ENCODE measurements around the gene LPP. TPM values are rescaled to one million over a fixed set of nuclear protein-coding genes. Genes with fewer than 3 reads are reported as not detected.

Gene LPP
- polyA plus RNA-seq, 4 donors: 17.0 to 31.8 (median 24.2) TPM

DNA sequence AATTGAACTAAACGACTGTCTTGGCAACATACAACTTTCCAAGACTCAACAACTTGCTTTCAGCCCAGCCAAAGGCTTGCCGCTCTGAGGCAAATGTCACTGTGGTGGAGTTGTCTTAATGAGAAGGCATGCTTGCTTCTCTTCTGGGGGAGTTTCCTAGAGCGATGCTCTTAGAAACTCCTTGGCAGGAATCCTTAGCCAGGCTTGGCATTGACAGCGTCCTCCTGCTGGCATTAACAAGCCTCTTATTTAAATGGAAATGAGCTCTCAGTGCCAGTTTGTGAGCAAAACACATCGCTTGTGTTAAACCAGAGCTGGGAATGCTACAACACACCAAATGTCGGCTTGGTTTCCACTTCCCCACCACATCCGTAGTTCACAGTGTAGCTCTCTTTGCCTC lies 752.3 kb downstream of the LPP start:
- no peak for DNase-seq (ENCODE audit: low read depth in 4 of 4, low spot score in 2 of 4)

DNA sequence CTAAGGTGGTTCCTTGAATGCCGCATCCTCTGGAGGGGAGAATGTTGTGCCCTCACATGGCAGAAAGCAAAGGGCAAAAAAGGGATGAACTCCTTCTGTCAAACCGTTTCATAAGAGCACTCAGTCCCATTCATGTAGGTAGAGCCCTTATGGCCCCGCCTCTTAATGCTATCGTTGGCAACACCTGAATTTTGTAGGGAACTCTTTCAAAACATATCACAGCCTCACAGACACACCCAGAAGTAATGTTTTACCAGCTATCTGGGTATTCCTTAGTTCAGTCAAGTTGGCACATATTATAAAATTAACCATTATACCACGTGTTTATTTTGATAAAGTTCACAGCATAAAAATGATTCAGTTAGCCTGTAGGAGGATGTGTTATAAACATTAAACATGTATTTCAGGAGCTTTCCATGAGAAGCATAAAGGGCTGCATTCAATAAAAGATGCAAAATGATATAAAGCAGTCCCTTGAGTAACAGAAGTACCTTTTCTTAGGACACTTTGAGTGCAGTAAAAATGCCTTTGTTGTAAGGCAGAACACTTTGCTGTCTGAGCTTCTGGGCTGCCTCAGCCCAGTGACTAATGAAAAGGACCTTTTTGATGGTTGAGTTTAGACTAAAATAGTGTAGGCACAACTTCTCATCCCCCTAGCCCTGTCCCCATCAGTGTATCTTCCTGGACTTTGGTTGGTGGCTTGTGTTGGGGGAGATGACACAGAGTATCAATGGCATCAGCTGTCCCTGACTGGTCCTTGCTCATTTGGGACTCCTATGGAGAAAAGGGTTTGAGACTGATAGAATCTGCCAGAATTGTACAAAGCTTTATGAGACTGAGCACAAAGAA lies 754.3 kb downstream of the LPP start:
- no peak for DNase-seq (ENCODE audit: low read depth in 4 of 4, low spot score in 2 of 4)

DNA sequence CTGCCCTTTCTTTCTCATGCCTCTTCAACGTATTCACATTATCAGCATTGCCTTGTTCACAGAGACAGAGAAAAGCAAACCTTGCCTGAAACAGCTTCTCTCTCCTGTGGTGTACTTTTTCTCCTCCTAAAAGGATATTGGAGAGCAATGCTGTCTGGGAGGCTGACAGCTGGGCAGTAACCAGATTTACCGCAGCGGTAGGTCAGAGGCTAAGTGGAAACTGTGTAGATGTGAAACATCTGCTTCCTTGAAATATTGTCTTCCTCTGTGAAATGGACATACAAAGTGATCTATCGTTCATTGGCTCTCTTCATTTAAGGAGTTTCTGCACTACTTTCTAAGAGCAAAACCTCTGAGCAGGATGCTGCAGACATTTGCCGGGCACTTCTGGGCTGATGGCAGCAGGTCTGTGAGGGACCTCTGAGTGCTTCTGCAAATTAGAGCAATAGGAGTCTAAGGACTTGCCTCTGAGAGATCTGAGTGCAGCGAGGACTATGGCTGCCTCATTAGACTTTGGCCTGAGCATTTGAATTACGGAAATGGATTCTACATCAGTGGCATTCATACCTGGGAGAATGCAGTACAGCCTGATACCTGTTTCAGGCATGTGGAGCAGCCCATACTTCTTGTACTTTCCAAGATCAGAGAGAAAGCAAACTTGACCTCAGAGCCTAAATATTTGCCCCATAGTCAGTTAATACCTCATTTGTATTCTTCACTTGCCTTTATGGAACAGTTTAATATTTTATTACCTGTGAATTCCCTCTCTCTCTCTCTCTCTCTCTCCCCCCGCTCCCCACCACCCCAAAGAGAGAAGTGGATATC lies 757.3 kb downstream of the LPP start:
- peak; percentile 56 to 85 (median 78) for DNase-seq (ENCODE audit: low read depth in 4 of 4, low spot score in 2 of 4)

DNA sequence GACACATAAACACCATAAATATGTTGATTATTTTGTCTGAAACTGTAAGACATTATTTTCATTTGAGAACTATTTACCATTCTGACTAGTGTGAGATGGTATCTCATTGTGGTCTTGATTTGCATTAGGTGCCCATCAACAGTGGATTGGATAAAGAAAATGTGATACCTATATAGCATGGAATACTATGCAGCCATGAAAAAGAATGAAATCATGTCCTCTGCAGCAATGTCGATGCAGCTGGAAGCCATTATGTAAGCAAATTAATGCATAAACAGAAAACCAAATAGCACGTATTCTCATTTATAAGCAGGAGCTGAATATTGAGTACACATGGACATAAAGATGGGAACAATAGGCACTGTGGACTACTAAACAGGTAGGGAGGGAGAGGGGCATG lies 759.1 kb downstream of the LPP start:
- no peak for DNase-seq (ENCODE audit: low read depth in 4 of 4, low spot score in 2 of 4)

DNA sequence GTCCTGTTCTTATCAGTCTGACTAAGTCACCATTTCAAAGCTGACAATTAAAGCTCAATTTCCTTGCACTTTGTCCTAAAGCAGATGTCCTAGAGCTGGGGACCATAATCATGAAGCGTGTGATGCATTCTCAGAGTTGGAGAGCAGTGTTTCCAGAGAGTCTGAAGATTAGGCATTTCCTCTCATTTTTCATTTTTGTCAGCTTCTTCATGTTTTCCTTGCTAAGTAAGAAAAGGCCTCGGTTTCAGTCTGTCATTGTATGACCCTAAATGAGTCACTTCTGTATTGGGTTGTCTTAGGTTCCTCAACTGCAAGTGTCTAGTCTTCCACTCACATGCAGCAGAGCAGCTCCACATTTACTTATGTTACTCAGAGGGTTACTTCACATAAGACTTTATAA lies 760.6 kb downstream of the LPP start:
- no peak for DNase-seq (ENCODE audit: low read depth in 4 of 4, low spot score in 2 of 4)

DNA sequence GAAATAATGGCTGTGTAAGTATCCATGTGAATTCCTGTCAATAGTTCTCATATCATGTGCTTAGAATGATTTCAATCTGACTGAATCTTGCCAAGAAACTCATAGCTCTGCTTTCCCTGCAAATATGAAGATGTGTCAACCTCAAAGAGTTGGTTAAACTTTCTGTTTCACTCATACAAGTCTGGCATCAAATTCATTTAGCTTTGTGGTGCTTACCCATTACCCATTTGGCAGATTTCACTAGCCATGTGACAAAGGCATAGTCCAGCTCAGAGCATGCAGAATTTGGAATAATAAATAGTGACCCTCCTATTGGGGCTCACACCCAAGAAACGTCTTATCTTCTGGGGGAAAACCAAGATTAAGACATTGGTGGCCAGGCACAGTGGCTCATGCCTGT lies 761.2 kb downstream of the LPP start:
- no peak for DNase-seq (ENCODE audit: low read depth in 4 of 4, low spot score in 2 of 4)

DNA sequence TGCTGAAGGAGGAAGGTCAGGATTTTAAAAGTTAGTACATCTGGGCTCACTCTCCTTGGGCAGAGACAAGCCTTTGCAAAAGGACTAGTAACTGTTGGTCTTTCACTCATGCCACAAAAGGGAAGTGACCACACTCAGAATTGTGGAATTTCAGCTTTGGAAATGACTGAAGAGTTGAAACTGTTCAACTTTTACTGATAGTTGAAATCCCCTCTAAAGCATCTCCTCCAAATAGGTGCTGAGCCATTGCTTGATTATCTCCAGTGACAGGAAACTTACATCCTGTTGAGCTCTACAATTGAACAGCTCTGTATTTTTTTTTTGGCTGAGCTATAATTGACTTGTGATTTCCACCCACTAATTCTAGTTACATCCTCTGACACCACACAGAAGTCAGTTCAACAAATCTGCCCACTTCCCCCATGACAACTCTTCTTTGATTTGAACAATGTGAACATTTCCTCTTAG lies 763.0 kb downstream of the LPP start:
- no peak for DNase-seq (ENCODE audit: low read depth in 4 of 4, low spot score in 2 of 4)

DNA sequence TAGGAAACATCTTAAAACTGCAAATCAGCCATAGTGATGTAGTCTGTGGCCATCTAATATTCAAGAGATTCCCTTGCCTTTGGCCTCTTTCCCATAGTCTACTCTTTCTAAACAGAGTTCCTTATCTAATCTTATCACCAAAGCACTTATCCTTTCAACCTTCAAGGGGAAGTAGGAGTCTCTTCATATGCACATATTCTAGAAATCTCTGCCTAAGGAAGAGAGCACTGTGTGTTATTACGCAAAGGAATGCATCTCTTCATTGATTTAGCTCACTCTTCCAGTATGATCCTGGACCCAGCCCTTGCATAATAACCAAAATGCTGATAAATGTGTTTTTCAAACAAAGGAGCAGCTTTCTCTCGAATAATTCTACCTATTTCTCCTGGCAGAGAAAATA lies 764.1 kb downstream of the LPP start:
- DNase-seq (ENCODE audit: low read depth in 4 of 4, low spot score in 2 of 4): no peak

DNA sequence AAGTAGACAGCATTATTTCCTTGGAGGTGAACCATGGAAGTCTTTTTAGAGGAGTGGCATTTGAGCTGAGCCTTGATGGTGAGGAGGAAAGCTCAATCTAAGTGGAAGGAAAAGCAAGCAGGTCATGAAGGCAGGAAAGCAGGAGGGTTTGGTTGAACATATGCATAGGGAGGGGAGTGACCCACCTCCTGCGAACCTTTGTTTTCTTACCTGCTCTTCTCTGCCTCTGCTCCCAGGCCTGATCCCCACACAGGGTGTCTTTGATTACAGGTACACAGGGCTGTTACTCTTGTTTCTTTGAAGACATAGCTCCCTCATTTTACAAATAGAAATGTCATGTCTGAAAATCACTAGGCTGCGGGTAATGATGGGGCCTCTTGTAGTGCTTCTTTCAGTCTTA lies 769.7 kb downstream of the LPP start:
- no peak for DNase-seq (ENCODE audit: low read depth in 4 of 4, low spot score in 2 of 4)

DNA sequence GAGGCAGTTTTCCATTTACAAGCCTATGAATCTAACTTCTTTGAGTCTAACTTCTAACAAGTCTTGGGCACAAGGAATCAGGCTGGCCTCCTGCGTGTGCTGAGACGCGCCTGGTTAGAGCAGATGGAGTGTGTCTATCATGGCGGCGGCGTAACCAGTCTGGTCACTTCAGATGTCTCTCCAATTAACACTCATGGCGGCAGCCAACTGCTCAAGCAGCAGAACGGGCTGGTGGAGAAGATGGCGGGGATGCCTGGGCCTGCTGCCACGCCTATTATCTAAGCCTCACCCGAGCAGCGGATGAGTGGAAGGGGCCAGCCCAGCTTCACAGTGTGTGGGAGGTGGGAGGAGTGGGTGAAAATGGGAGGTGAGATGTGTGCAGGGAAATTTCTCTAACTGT lies 771.4 kb downstream of the LPP start:
- DNase-seq (ENCODE audit: low read depth in 4 of 4, low spot score in 2 of 4): no peak

DNA sequence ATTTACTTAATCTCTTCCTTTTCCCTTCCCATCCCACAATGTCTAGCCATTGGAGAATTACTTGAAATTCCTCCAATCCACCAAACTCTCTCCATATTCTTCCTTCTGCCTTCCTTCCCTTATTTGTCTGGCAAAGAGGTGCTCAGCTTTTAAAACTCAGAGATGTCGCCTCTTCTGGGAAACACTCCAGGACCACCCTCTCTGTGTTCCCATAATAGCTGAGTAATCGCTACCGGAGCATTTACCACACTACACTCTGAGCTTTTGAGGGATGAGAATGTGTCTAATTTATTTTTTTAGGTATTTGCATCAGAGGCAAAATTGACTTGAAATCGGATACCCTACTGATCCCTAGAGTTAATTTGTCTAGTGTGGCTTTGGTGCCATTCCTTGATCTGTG lies 772.2 kb downstream of the LPP start:
- no peak for DNase-seq (ENCODE audit: low read depth in 4 of 4, low spot score in 2 of 4)

DNA sequence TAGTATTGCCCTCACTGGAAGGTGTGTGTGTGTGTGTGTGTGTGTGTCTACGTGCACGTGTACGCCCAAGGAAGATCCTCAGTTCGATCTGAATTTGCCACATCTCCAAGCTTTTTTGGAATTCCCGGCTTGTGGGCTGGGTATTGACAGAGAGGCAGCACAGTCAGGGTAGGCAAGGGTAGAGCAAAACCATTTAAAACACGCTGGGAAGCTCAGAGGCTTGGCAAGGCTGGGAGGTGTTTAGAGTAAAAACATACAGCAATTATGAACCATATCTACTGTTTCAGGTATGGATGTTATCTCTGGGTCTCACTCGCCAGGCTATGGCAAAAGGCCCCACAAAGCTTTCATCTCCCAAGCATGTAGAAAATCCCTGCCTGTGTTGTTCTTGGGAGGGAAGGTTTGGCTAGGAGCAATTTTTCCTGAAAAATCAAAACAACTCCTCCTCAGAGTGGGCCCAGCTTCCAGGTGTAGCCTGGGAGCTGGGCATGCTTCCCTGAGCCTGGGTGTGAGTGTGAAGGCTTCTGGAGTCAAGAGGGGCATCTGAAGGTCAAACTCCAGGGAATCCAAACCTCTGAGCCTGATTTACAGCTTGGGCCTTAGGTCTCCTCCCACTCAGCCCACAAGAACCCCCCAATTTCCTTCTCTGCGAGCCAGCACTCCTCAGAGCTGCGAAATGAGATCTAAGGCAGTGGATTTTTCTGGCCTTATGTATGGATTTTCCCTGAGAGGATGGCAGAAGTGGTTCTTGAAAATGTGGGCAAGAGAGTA lies 773.0 kb downstream of the LPP start:
- peak in 1 of 4 donors; percentile 41 for DNase-seq (ENCODE audit: low read depth in 4 of 4, low spot score in 2 of 4)

DNA sequence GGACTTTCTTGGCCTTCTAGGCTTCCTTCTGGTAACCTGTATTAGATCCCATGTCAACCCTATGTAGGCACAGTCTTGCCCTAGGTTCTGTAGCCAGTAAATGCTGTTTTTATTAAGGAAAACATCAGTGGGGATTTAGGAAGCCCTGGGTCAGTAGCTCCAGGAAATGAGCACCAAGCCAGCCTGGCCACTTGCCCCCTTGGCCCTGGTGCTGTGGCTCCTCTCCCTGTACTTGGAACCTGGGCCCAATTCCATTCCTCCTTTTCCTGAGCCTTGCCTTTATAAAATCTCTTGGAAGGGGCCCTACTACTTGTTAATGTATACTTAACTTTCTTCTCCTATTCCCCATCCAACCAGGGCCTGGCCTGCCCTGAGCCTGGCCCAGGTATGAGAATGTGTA lies 774.0 kb downstream of the LPP start:
- no peak for DNase-seq (ENCODE audit: low read depth in 4 of 4, low spot score in 2 of 4)

DNA sequence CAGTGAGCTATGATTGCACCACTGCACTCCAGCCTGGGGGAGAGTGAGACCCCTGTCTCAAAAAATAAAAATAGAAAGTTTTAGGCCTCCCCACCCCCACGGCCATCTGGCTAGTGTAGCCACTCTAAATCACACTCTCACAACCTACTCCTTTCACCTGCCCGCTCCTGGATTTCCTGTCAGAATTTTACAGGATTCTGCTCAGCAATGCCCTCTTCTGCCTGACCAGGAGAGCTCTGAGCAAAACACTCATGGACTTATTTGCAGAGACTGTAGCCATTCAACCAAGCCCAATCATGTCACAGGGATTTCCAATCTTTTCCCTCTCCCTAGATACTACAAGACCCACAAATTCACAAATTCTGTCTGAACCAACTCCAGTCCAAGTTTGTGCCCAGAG lies 775.2 kb downstream of the LPP start:
- no peak for DNase-seq (ENCODE audit: low read depth in 4 of 4, low spot score in 2 of 4)

DNA sequence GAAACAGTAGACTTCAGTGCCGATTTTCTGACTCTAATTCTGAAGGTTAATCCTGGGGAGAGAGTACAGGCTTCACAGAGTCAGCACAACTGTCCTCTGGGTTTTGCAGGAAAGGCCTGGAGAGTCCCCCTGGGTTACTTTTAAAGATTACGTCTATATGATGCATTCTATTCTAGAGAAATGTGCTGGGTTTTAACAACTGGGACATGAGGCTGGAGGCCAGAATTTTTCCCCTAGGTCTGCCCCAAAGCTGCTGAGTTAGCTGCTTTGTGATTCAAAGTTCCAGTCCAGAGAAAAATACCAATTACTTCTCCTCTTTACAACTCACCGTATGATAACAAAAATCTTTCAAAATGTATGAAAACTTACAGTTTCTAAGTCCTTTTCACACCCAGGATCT lies 777.1 kb downstream of the LPP start:
- no peak for DNase-seq (ENCODE audit: low read depth in 4 of 4, low spot score in 2 of 4)

DNA sequence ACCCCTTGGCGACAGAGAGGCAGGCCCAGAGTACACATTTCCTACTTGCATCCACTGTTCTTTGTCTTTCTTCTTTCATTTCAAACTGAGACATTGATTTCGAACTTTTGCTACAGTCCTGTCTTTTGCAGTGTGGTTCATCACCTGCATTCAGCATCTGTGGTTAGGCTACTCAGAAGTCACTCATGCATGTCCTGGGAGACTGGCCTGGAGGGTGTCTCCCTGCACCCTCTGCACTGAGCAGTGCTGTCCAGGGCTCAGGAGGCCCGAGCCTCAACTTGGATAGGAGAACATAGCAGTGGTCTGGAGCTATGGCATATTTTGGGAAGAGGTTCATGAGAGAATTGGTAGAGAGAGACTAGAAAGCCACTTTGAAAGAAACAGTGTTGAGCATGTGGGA lies 777.6 kb downstream of the LPP start:
- no peak for DNase-seq (ENCODE audit: low read depth in 4 of 4, low spot score in 2 of 4)

DNA sequence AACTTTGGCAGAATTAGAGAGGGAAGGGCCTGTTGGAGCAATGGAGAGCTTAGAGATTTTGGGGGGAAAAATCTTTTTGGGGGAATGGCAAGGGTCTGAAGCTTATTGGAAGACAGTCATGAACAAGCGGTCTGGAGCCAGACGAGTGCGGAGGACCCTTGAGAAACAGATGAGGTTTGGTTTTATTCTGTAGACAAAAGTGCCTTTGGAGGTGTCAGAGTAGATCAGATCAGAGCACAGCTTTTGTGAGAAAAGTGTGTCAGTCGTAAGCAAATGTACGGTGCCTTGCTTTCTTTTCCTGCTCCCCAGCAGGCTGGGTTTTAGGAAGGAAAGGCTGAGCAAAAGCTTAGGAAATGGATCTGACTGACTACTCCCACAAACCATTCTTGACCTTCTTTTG lies 781.0 kb downstream of the LPP start:
- no peak for DNase-seq (ENCODE audit: low read depth in 4 of 4, low spot score in 2 of 4)

DNA sequence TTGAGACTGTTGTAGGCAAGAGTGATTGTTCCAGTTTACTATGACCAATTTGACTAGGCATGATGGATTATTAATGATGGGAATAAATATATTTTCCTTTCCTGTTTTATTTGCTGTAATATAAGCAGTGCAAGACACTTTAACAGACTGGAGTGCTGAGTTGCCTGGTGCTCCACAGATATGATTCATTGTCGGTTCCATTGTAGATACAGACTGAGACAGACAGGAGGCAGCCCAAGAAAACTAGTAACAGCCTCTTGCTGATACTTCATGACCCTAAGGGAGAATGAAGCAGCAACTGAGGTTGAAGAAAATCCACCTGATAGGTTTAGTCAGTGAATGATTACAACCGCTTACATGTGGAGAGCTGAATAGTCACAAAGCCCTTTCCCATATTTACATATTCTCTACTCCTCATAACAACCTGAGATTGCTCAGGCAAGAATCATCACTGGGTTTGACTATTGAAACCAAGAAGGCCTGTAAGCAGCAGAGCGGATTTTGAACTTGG lies 782.7 kb downstream of the LPP start:
- DNase-seq (ENCODE audit: low read depth in 4 of 4, low spot score in 2 of 4): no peak

DNA sequence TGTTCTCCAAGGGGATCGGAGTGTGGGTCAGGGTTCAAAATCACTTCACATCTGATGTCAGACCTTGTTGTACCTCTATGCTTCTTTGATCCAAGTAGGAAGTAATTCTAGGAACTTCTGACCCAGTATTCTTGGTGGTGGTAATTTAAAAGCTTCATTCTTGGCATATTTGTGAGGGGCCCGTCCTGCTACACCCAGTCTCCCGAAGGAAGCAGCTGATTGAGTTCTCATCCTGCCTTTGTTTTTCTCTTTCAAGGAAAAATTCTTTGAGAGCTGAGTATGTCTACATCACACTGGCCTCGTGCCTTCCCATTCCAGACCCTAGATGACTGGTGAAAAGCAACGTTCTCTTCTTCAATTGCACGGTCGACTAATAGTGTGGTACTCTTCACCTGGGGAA lies 783.4 kb downstream of the LPP start:
- DNase-seq (ENCODE audit: low read depth in 4 of 4, low spot score in 2 of 4): no peak

DNA sequence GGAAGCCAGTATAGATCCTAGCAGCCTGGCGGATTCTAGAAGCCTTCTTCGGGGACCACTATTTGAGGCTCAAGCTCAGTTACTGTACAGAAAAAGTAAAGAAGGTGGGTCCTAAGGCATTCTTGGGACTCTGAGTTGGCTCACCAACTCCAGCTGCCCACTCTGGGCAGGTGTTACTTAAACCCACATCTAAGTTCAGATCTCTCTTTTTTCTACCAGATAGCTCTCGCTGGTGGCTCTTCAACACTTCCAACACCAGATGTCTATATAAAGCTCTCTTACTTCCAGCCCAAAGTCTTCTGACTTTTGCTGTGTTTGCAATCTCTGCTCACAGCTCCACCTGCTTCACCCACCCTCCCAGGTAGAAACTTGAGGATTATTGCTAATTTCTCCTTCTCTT lies 785.0 kb downstream of the LPP start:
- no peak for DNase-seq (ENCODE audit: low read depth in 4 of 4, low spot score in 2 of 4)
